H9 (cell line): ENCODE results near the gene SS18. TPM values are rescaled to one million over a fixed set of nuclear protein-coding genes. Genes with fewer than 3 reads are reported as not detected.

Source experiments
- DNase-seq: peaks from one replicate; pipeline ENCODE4 v3.0.0-alpha.2; 2017
- H2AFZ ChIP-seq: one replicate; pipeline ENCODE4 v1.6.1; 2013; ENCODE audit warnings: mild to moderate bottlenecking, low read length, control low read depth, moderate library complexity
- H2AK5ac ChIP-seq: 2 replicates; pipeline ENCODE4 v1.6.1; 2013; ENCODE audit warnings: low read length, control low read depth, mixed read lengths; ENCODE audit not compliant: insufficient read length
- H2BK120ac ChIP-seq: one replicate; pipeline ENCODE4 v1.6.1; 2013; ENCODE audit warnings: low read depth, mild to moderate bottlenecking, low read length, control low read depth, inconsistent platforms; ENCODE audit not compliant: poor library complexity, severe bottlenecking
- H2BK12ac ChIP-seq: 2 replicates; pipeline ENCODE4 v1.6.1; 2013; ENCODE audit warnings: low read length, control low read depth, mixed read lengths, low read depth; ENCODE audit not compliant: insufficient read length
- H2BK15ac ChIP-seq: 2 replicates; pipeline ENCODE4 v1.6.1; 2013; ENCODE audit warnings: low read depth, low read length, control low read depth
- H2BK20ac ChIP-seq: one replicate; pipeline ENCODE4 v1.6.1; 2013; ENCODE audit warnings: low read depth, mild to moderate bottlenecking, low read length, control low read depth, inconsistent platforms; ENCODE audit not compliant: poor library complexity, severe bottlenecking
- H2BK5ac ChIP-seq: 2 replicates; pipeline ENCODE4 v1.6.1; 2013; ENCODE audit warnings: low read length, control low read depth, mixed read lengths; ENCODE audit not compliant: insufficient read length
- H3K14ac ChIP-seq: 2 replicates; pipeline ENCODE4 v1.6.1; 2013; ENCODE audit warnings: low read length, control low read depth; ENCODE audit not compliant: insufficient read depth
- H3K18ac ChIP-seq: 2 replicates; pipeline ENCODE4 v1.6.1; 2013; ENCODE audit warnings: low read depth, mild to moderate bottlenecking, mixed read lengths, low read length, control low read depth; ENCODE audit not compliant: insufficient read length
- H3K23ac ChIP-seq: 2 replicates; pipeline ENCODE4 v1.6.1; 2013; ENCODE audit warnings: low read length, control low read depth, mixed read lengths, low read depth; ENCODE audit not compliant: insufficient read length
- H3K23me2 ChIP-seq: 2 replicates; pipeline ENCODE4 v1.6.1; 2013; ENCODE audit warnings: low read depth, mild to moderate bottlenecking, mixed read lengths, low read length, control low read depth; ENCODE audit not compliant: insufficient read length, poor library complexity, severe bottlenecking
- H3K27ac ChIP-seq: 2 replicates; pipeline ENCODE4 v1.5.1; 2013; ENCODE audit warnings: low read length, control low read depth, mixed read lengths, low read depth; ENCODE audit not compliant: insufficient read length
- H3K27me3 ChIP-seq: 2 replicates; pipeline ENCODE4 v1.6.1; 2013; ENCODE audit warnings: low read length, control low read depth, inconsistent platforms; ENCODE audit not compliant: insufficient read depth
- H3K4ac ChIP-seq: 2 replicates; pipeline ENCODE4 v1.6.1; 2013; ENCODE audit warnings: low read depth, mild to moderate bottlenecking, control low read depth, inconsistent platforms, low read length, moderate library complexity
- H3K4me1 ChIP-seq: 2 replicates; pipeline ENCODE4 v1.6.1; 2013; ENCODE audit warnings: low read length, control low read depth, inconsistent platforms; ENCODE audit not compliant: insufficient read depth
- H3K4me2 ChIP-seq: 2 replicates; pipeline ENCODE4 v1.6.1; 2013; ENCODE audit warnings: low read length, control low read depth, mixed read lengths; ENCODE audit not compliant: insufficient read length, insufficient read depth
- H3K56ac ChIP-seq: 2 replicates; pipeline ENCODE4 v1.6.1; 2013; ENCODE audit warnings: low read depth, mild to moderate bottlenecking, mixed read lengths, low read length, control low read depth; ENCODE audit not compliant: insufficient read length
- H3K79me1 ChIP-seq: 2 replicates; pipeline ENCODE4 v1.6.1; 2013; ENCODE audit warnings: low read depth, mild to moderate bottlenecking, moderate library complexity, low read length, control low read depth, inconsistent platforms; ENCODE audit not compliant: insufficient read depth, poor library complexity, severe bottlenecking
- H3K79me2 ChIP-seq: 2 replicates; pipeline ENCODE4 v1.6.1; 2013; ENCODE audit warnings: low read length, control low read depth, inconsistent platforms; ENCODE audit not compliant: insufficient read depth
- H3K9ac ChIP-seq: 2 replicates; pipeline ENCODE4 v1.6.1; 2013; ENCODE audit warnings: low read length, control low read depth, mixed read lengths; ENCODE audit not compliant: insufficient read length; ENCODE audit errors: extremely low read depth
- H3K9me3 ChIP-seq: one replicate; pipeline ENCODE4 v1.6.1; 2013; ENCODE audit warnings: low read depth, low read length, inconsistent platforms; ENCODE audit not compliant: control insufficient read depth
- H3T11ph ChIP-seq: one replicate; pipeline ENCODE4 v1.6.1; 2013; ENCODE audit warnings: mild to moderate bottlenecking, low read length, control low read depth, inconsistent platforms
- H4K20me1 ChIP-seq: one replicate; pipeline ENCODE4 v1.6.1; 2013; ENCODE audit not compliant: control insufficient read depth, insufficient read length, insufficient read depth
- H4K5ac ChIP-seq: 2 replicates; pipeline ENCODE4 v1.6.1; 2013; ENCODE audit warnings: low read depth, mild to moderate bottlenecking, mixed read lengths, low read length, control low read depth; ENCODE audit not compliant: insufficient read length
- H4K8ac ChIP-seq: replicated peaks from 2 replicates; pipeline ENCODE4 v1.6.1; 2013; ENCODE audit warnings: low read length, control low read depth, mixed read lengths, low read depth; ENCODE audit not compliant: insufficient read length
- H4K91ac ChIP-seq: 2 replicates; pipeline ENCODE4 v1.6.1; 2013; ENCODE audit warnings: low read depth, mild to moderate bottlenecking, moderate library complexity, mixed read lengths, low read length, control low read depth; ENCODE audit not compliant: insufficient read length
- H3K27ac Mint-ChIP-seq, 3 experiments: 2 replicates in 2 of 3; 3 replicates in 1 of 3; pipeline ENCODE4 v1.8.0; 2020 to 2021; ENCODE audit warnings: mixed read lengths in 3 of 3, mild to moderate bottlenecking in 1 of 3, moderate library complexity in 1 of 3
- H3K27me3 Mint-ChIP-seq: 2 replicates; pipeline ENCODE4 v1.8.0; 2021; ENCODE audit warnings: low read depth, mild to moderate bottlenecking, moderate library complexity, mixed read lengths
- H3K36me3 Mint-ChIP-seq, 3 experiments: 2 replicates in 2 of 3; 3 replicates in 1 of 3; pipeline ENCODE4 v1.8.0; 2020 to 2021; ENCODE audit warnings: low read depth in 3 of 3, mixed read lengths in 3 of 3; ENCODE audit not compliant: insufficient read depth in 1 of 3
- H3K4me1 Mint-ChIP-seq, 2 experiments: 2 replicates each; pipeline ENCODE4 v1.8.0; 2020; ENCODE audit warnings: mixed read lengths in 2 of 2
- H3K4me3 Mint-ChIP-seq, 2 experiments: 2 replicates in 1 of 2; 3 replicates in 1 of 2; pipeline ENCODE4 v1.8.0; 2020 to 2021; ENCODE audit warnings: mild to moderate bottlenecking in 2 of 2, mixed read lengths in 2 of 2, moderate library complexity in 1 of 2
- H3K9me3 Mint-ChIP-seq, 2 experiments: 2 replicates in 1 of 2; 3 replicates in 1 of 2; pipeline ENCODE4 v1.8.0; 2020; ENCODE audit warnings: mild to moderate bottlenecking in 2 of 2, mixed read lengths in 2 of 2, moderate library complexity in 1 of 2
- WGBS: extraction: QIAGEN DNeasy Blood & Tissue Kit; methylation state at CpG from one replicate; pipeline ENCODE4 v1.1.7; 2013; ENCODE audit warnings: missing lambda C conversion rate, low lambda C conversion rate, mixed read lengths; ENCODE audit not compliant: insufficient read length; ENCODE audit errors: extremely low coverage; 5-methylcytosine and 5-hydroxymethylcytosine counted together
- total RNA-seq: library from RNA; stranded (reverse); gene quantifications from 2 replicates; pipeline ENCODE4 v1.2.1, GENCODE V29; 2021
- TF ChIP-seq, protein P1 (sequence below): fragments of 200-600 bp; sonication (generic); conservative IDR thresholded peaks from 3 replicates; pipeline ENCODE4 v1.8.0; 2021; ENCODE audit warnings: antibody characterized with exemption, mild to moderate bottlenecking

Gene SS18
- total RNA-seq, 1 experiment from 2014 or later: 87.9 TPM

DNA sequence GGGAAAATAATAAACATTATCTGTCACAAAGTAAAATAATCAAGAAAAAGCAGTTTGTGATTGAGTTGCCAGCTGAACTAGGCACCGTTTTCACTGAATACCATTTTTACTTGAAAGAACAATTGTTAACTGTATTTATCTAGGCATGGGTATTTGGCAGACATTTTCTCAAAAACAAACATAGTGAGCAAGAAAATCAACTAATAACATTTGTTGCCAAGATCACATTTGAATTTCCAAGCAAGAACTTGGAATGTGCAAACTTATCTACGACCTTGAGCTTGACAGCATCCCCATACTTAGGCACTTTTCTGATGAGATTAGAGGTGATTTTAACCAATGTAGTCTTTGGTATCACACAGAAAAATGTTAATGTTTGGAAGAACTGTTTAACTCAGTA is 16.7 kb downstream of the SS18 start:
- H3K4me1 Mint-ChIP-seq: no peaks in the 10 kb centered on the region

More for the DNA sequence above, 16.7 kb downstream of the SS18 start:
- Histone ChIP-seq H2BK12ac (no peak overlapping the region), H2BK20ac (no peak overlapping the region), H3K14ac (no peak overlapping the region), H3K56ac (no peak overlapping the region), H3K4me1 (no peaks in the 10 kb centered on the region), H3K4ac (no peak overlapping the region), H3K23me2 (no peaks in the 10 kb centered on the region), H3K23ac (no peak overlapping the region), H3K27ac (no peak overlapping the region), H3K9me3 (peaks cover 9% of the 10 kb centered on the region), H3K18ac (no peak overlapping the region), H3K27me3 (no peaks in the 10 kb centered on the region), H2AFZ (no peak overlapping the region), H3T11ph (no peak overlapping the region), H2BK15ac (no peak overlapping the region), H3K79me2 (no peaks in the 10 kb centered on the region; the same call in 1 of the 2 replicates), H3K79me1 (no peaks in the 10 kb centered on the region), H2BK120ac (no peak overlapping the region), H3K9ac (no peak overlapping the region), H4K5ac (no peak overlapping the region), H2BK5ac (no peak overlapping the region), H4K91ac (no peak overlapping the region), H3K4me2 (no peak overlapping the region), H4K20me1 (no peaks in the 10 kb centered on the region), H2AK5ac (no peak overlapping the region), H4K8ac (no peak overlapping the region)
- H3K36me3 Mint-ChIP-seq: peaks cover 59 to 85% (median 68%) of the 10 kb centered on the region in 3 experiments
- TF ChIP-seq, protein P1, sequence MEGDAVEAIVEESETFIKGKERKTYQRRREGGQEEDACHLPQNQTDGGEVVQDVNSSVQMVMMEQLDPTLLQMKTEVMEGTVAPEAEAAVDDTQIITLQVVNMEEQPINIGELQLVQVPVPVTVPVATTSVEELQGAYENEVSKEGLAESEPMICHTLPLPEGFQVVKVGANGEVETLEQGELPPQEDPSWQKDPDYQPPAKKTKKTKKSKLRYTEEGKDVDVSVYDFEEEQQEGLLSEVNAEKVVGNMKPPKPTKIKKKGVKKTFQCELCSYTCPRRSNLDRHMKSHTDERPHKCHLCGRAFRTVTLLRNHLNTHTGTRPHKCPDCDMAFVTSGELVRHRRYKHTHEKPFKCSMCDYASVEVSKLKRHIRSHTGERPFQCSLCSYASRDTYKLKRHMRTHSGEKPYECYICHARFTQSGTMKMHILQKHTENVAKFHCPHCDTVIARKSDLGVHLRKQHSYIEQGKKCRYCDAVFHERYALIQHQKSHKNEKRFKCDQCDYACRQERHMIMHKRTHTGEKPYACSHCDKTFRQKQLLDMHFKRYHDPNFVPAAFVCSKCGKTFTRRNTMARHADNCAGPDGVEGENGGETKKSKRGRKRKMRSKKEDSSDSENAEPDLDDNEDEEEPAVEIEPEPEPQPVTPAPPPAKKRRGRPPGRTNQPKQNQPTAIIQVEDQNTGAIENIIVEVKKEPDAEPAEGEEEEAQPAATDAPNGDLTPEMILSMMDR: no peak
- H3K4me3 Mint-ChIP-seq: no peak overlapping the region
- no peak for DNase-seq
- peaks cover 11 to 14% of the 10 kb centered on the region in 2 experiments for H3K9me3 Mint-ChIP-seq
- H3K27ac Mint-ChIP-seq: no peak overlapping the region
- H3K27me3 Mint-ChIP-seq: no peaks in the 10 kb centered on the region
- WGBS: no CpG with 5 or more reads among the region's 2 CpGs
